Spinal cord (tissue), 10 donors: Measurements from ENCODE around the gene SF3B2. TPM values are rescaled to one million over a fixed set of nuclear protein-coding genes. Genes with fewer than 3 reads are reported as not detected.
A peak's percentile ranks its signal among the peaks of the same experiment; 100 is the strongest.
"Not testable (repeated sequence)": the region's sequence is repeated elsewhere in the genome, so short reads cannot be mapped to it uniquely, and the experiment has no call there.

ENCODE experiments used
- DNase-seq, 6 donors: peaks; one replicate each; pipeline versions ENCODE4 v3.0.0 to v3.0.0-alpha.2; 2013 to 2015; ENCODE audit warnings: low spot score in 6 of 6, low read depth in 4 of 6
- H3K27ac ChIP-seq: one replicate; pipeline ENCODE4 v1.5.1; 2013; ENCODE audit warnings: low read depth, low read length, control low read depth
- H3K27me3 ChIP-seq: one replicate; pipeline ENCODE4 v1.6.1; 2013; ENCODE audit warnings: low read length; ENCODE audit not compliant: control insufficient read depth, insufficient read depth
- H3K36me3 ChIP-seq: one replicate; pipeline ENCODE4 v1.6.1; 2013; ENCODE audit warnings: low read length; ENCODE audit not compliant: control insufficient read depth, insufficient read depth
- H3K4me1 ChIP-seq: one replicate; pipeline ENCODE4 v1.6.1; 2013; ENCODE audit warnings: low read length; ENCODE audit not compliant: control insufficient read depth, insufficient read depth
- H3K4me3 ChIP-seq: one replicate; pipeline ENCODE4 v1.5.1; 2013; ENCODE audit warnings: low read depth, low read length, control low read depth
- H3K9me3 ChIP-seq: one replicate; pipeline ENCODE4 v1.6.1; 2013; ENCODE audit warnings: low read length; ENCODE audit not compliant: control insufficient read depth, insufficient read depth
- WGBS: methylation state at CpG from one replicate; pipeline ENCODE4 v1.1.5; 2013; ENCODE audit warnings: missing lambda C conversion rate; ENCODE audit not compliant: insufficient coverage; 5-methylcytosine and 5-hydroxymethylcytosine counted together
- polyA plus RNA-seq, 2 donors: library from polyadenylated mRNA; unstranded; fragments of 120-200 nt; gene quantifications; one replicate each; pipeline ENCODE4 v1.2.1, GENCODE V29; 2013; ENCODE audit not compliant: insufficient read length in 2 of 2
- total RNA-seq, 2 donors: library from RNA; depleted of rRNA in 1 of 2; stranded (reverse); fragments of 120-200 nt in 1 of 2; fragments of >200 nt in 1 of 2; gene quantifications; one replicate each; pipeline versions ENCODE4 v1.2.3 to v1.2.4, GENCODE V29; 2013 to 2014
- donor health status: healthy.

The SF3B2 gene
- total and polyA plus RNA-seq, 4 donors, result 84.1 to 246 (median 196) TPM

DNA sequence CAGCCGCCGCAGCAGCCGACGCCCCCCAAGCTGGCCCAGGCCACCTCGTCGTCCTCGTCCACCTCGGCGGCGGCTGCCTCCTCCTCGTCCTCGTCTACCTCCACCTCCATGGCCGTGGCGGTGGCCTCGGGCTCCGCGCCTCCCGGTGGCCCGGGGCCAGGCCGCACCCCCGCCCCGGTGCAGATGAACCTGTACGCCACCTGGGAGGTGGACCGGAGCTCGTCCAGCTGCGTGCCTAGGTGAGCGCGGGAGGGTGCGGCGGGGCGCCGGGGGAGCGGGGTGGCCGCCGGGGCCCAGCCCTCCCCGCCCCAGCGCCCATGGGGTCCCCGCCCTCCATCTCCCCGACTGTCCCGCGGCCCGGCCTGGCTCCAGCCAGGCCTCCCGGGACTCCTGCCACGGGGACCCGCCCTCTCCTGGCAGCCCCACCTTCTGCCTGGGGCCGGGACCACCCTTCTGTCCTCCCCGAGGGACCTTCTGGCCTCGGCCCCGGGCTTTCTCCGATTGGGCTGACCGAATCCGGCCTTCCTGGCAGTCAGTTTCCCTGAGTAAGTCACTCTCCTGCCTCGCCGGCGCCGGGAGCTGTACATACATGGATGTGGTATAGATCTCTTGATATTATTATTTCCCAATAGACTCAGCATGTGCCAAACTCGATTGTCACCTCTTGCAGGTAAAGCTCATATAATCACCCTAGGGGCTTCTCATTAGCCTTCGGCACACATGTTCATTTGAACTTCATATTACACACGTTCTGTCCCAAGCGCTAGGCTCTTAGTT lies 18.6 kb downstream of the SF3B2 start:
- no peaks in the 10 kb centered on the region for H3K27me3 ChIP-seq
- peak overlapping the region; percentile 65 for H3K4me3 ChIP-seq
- DNase-seq, result peak in 2 of 6 donors; percentile 35 to 48
- peak overlapping the region; percentile 47 for H3K27ac ChIP-seq
- H3K9me3 ChIP-seq, result no peaks in the 10 kb centered on the region
- WGBS, result under 1% methylated on average over 54 of the region's 60 CpGs
- H3K4me1 ChIP-seq, result peaks cover 25% of the 10 kb centered on the region
- H3K36me3 ChIP-seq, result peaks cover 43% of the 10 kb centered on the region

DNA sequence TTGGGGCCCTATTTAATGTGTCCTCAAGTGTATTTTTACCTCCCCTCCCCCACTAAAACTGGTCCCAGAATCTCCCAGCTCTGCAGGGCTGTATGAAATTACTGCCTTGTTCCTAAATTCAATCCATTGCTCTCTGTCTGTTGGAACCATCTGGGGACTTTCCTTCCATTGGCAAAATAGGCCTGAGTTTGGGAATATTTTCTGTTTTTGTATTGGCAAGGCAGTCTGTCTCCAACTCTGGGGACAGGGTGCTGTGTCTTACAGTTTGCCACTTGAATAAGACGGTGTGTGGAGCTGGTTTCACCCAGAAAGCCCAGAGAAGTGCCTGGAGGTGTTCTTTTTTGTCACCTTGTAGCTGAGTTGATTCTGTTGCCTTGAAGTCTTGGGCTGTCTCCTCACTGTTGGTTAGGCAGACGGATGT lies 19.2 kb downstream of the SF3B2 start:
- Histone ChIP-seq H3K4me3 (peak overlapping the region; percentile 65), H3K27me3 (no peaks in the 10 kb centered on the region), H3K9me3 (no peaks in the 10 kb centered on the region), H3K27ac (no peak overlapping the region), H3K36me3 (peaks cover 42% of the 10 kb centered on the region), H3K4me1 (peaks cover 25% of the 10 kb centered on the region)
- 23% methylated on average over 1 of the region's 2 CpGs for WGBS
- DNase-seq, result peak in 1 of 6 donors; percentile 49

DNA sequence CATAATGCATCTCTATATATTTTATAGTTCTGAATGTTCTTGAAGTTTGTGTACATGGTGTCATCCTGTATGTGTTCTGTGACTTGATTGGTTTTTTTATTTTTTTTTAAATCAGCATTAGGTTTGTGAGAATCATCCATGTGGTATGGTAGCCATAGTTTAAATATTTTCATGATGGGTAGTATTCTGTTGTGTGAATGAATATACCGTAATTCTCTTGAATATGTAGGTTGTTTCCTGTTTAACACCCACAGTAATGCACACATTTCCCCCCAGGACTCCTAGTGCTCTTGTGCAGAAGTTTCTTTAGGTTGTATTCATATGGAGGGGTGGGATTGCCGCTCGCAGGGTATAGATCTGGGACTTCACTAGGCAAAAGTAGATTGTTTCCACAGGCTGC lies 19.9 kb downstream of the SF3B2 start:
- H3K27me3 ChIP-seq, result no peaks in the 10 kb centered on the region
- DNase-seq, result no peak
- peaks cover 42% of the 10 kb centered on the region for H3K36me3 ChIP-seq
- no peak overlapping the region for H3K4me3 ChIP-seq
- no CpG with 5 or more reads among the region's 3 CpGs for WGBS
- no peaks in the 10 kb centered on the region for H3K9me3 ChIP-seq
- no peak overlapping the region for H3K27ac ChIP-seq
- peaks cover 25% of the 10 kb centered on the region for H3K4me1 ChIP-seq

DNA sequence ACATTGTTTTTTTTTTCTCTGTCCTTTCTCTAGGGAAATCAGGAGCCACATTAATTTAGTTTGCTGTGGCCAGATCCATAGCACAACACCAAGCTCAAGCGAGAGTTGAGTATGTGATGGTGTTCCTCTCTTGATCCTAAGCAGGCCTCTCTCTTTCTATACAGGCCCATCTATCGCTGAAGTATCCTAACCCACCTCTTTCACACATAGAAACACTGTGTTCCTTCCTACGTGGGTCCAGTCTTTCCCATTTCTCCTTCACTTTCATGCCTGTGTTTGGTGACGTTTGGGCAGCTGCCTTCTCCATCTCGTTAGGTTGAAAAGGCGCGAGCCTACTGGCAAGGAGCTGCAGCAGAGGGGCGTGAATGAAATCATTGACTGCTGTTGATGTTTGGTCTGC lies 20.4 kb downstream of the SF3B2 start:
- H3K27ac ChIP-seq, result no peak overlapping the region
- H3K4me3 ChIP-seq, result no peak overlapping the region
- peaks cover 25% of the 10 kb centered on the region for H3K4me1 ChIP-seq

DNA sequence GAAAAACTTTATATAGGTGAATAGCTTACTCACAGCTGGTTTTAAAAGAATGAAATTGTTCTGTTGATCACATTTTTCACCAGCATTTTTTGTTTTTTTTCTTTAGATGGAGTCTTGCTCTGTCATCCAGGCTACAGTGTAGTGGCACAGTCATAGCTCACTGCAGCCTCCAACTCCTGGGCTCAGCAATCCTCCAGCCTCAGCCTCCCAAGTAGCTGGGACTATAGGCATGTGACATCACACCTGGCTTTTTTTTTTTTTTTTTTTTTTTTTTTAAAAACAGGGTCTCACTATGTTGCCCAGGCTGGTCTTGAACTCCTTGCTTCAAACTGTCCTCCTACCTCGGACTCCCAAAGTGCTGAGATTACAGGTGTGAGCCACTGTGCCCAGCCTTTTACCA lies 21.5 kb downstream of the SF3B2 start:
- no peaks in the 10 kb centered on the region for H3K9me3 ChIP-seq
- H3K27me3 ChIP-seq, result no peaks in the 10 kb centered on the region
- no peak for DNase-seq
- no peak overlapping the region for H3K27ac ChIP-seq
- peaks cover 15% of the 10 kb centered on the region for H3K4me1 ChIP-seq
- H3K36me3 ChIP-seq, result peaks cover 33% of the 10 kb centered on the region
- no CpG with 5 or more reads among the region's 1 CpG for WGBS
- no peak overlapping the region for H3K4me3 ChIP-seq

More for the DNA sequence above, 20.4 kb downstream of the SF3B2 start:
- no peak for DNase-seq
- H3K36me3 ChIP-seq, result peaks cover 42% of the 10 kb centered on the region
- H3K27me3 ChIP-seq, result no peaks in the 10 kb centered on the region
- H3K9me3 ChIP-seq, result no peaks in the 10 kb centered on the region
- whole genome bisulfite sequencing, result 73% methylated on average over 5 of the region's 8 CpGs

DNA sequence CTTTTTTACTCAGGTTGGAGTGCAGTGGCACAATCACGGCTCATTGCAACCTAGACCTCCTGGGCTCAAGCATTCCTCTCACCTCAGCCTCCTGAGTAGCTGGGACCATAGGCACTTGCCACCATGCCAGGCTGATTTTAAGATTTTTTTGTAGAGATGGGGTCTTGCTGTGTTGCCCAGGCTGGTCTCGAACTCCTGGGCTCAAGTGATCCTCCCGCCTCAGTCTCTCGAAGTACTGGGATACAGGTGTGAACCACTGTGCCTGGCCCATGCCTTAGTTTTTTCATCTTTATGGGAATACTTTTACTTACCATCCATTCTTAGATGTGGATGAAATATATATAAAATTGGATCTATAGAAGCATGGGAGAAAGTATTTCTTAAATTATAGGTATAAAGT lies 23.1 kb downstream of the SF3B2 start:
- Histone ChIP-seq H3K9me3 (no peaks in the 10 kb centered on the region), H3K4me3 (no peak overlapping the region), H3K27ac (no peak overlapping the region), H3K27me3 (no peaks in the 10 kb centered on the region), H3K4me1 (peaks cover 4% of the 10 kb centered on the region), H3K36me3 (peaks cover 28% of the 10 kb centered on the region)
- WGBS, result no CpG with 5 or more reads among the region's 4 CpGs
- no peak for DNase-seq

DNA sequence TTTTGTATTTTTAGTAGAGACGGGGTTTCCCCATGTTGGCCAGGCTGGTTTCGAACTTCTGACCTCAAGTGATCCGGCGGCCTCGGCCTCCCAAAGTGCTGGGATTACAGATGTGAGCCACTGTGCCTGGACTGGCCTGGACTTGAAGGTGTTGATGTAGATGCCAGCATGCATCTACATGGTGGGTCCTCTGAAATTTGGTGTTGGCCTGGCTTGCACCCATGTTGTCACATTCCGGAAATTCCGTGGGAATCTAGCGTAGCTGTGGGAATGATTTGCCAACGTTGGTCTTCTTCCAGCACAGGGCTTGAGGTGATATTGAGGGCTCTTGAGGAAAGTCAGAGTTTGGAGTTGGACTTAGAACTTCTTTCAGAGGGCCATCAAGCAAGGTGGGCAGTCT lies 24.4 kb downstream of the SF3B2 start:
- Histone ChIP-seq H3K4me1 (no peaks in the 10 kb centered on the region), H3K4me3 (no peak overlapping the region), H3K36me3 (peaks cover 28% of the 10 kb centered on the region), H3K27ac (no peak overlapping the region), H3K9me3 (no peaks in the 10 kb centered on the region), H3K27me3 (no peaks in the 10 kb centered on the region)
- WGBS, result 100% methylated on average over 9 of the region's 9 CpGs
- no peak for DNase-seq

DNA sequence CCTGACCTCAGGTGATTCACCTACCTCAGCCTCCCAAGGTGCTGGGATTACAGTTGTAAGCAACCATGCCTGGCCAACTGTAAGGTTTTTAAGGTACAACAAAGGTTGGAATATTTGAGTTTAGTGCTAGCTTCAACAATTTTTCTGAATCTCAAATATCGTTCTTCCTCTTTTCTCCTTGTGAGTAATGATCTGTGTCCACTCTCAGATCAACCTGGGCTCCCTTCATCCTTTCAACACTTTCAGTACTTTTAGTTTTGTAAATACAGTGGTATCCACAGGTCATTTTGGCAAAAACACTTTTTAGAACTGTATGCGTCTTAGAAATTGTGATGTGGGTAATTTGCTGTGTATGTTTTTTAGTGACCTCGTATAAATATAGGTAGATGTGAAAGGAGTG lies 25.8 kb downstream of the SF3B2 start:
- H3K9me3 ChIP-seq, result no peaks in the 10 kb centered on the region
- no peaks in the 10 kb centered on the region for H3K4me1 ChIP-seq
- H3K27me3 ChIP-seq, result no peaks in the 10 kb centered on the region
- WGBS, result no CpG with 5 or more reads among the region's 3 CpGs
- no peak for DNase-seq
- H3K36me3 ChIP-seq, result peaks cover 28% of the 10 kb centered on the region
- H3K4me3 ChIP-seq, result no peak overlapping the region
- H3K27ac ChIP-seq, result no peak overlapping the region

DNA sequence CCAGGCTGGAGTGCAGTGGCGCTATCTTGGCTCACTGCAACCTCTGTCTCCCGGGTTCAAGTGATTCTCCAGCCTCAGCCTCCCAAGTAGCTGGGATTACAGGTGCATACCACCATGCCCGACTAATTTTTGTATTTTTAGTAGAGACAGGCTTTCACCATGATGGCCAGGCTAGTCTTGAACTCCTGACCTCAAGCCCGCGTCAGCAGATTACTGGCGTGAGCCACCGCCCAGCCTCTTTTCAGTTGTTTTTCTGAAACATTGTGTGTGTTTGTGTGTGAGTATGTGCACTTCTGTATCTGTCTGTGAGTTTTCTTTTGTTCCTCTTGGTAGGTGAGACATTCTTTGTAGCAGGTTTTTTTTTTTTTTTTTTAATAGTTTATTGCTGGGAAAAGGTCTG lies 26.8 kb downstream of the SF3B2 start:
- not testable (repeated sequence) for H3K9me3 ChIP-seq, H3K4me1 ChIP-seq

More for the DNA sequence above, 26.8 kb downstream of the SF3B2 start:
- not testable (repeated sequence) for DNase-seq, H3K27ac ChIP-seq, H3K27me3 ChIP-seq, H3K4me3 ChIP-seq
- 89% methylated on average over 5 of the region's 7 CpGs for WGBS
- peaks cover 28% of the 10 kb centered on the region for H3K36me3 ChIP-seq
